Measurements from ENCODE around the gene MYCL. TPM values are rescaled to one million over a fixed set of nuclear protein-coding genes. Genes with fewer than 3 reads are reported as not detected.

MYCL gene
- total RNA-seq, 1 experiment from 2014 or later: 18.4 TPM

- H3K79me2 ChIP-seq (ENCODE audit: insufficient read depth, low read length): no peaks in the 10 kb centered on the region
- H3K79me1 ChIP-seq (ENCODE audit: insufficient read depth, low read depth, low read length, poor library complexity, severe bottlenecking): no peaks in the 10 kb centered on the region
- H3K56ac ChIP-seq (ENCODE audit: insufficient read length, low read depth, low read length): no peak overlapping the region
- H2BK15ac ChIP-seq (ENCODE audit: low read depth, low read length): no peak overlapping the region
- H2AK5ac ChIP-seq (ENCODE audit: insufficient read length, low read length): no peak overlapping the region
- no peaks in the 10 kb centered on the region for H3K27me3 ChIP-seq (ENCODE audit: insufficient read depth, low read length)
- peak overlapping the region; percentile 62 for H3K4me2 ChIP-seq (ENCODE audit: insufficient read depth, insufficient read length, low read length)
- peak overlapping the region; percentile 29; the same call in 1 of the 2 replicates for H3K14ac ChIP-seq (ENCODE audit: insufficient read depth, low read length)
- no peak overlapping the region for H2BK120ac ChIP-seq (ENCODE audit: low read depth, low read length, poor library complexity, severe bottlenecking)
- H3K27ac ChIP-seq (ENCODE audit: insufficient read length, low read depth, low read length): peak overlapping the region; percentile 92
- H2BK20ac ChIP-seq (ENCODE audit: low read depth, low read length, poor library complexity, severe bottlenecking): no peak overlapping the region
- H2BK5ac ChIP-seq (ENCODE audit: insufficient read length, low read length): no peak overlapping the region
- H4K8ac ChIP-seq (replicated peaks; ENCODE audit: insufficient read length, low read depth, low read length): no peak overlapping the region
- peak overlapping the region; percentile 83 for H3K18ac ChIP-seq (ENCODE audit: insufficient read length, low read depth, low read length)
- H3K4me3 Mint-ChIP-seq: peak overlapping the region; percentile 26 to 33
- no peak overlapping the region for H3K4ac ChIP-seq (ENCODE audit: low read depth, low read length)
- peaks cover 58 to 67% of the 10 kb centered on the region in 2 experiments for H3K4me1 Mint-ChIP-seq
- H3K27ac Mint-ChIP-seq: peak overlapping the region; percentile 80 to 98 (median 94)
- peaks cover 15% of the 10 kb centered on the region for H3K4me1 ChIP-seq (ENCODE audit: insufficient read depth, low read length)
- H3K9ac ChIP-seq (ENCODE audit: extremely low read depth, insufficient read length, low read length): no peak overlapping the region
- DNase-seq: peak; percentile 63
- H3K23me2 ChIP-seq (ENCODE audit: insufficient read length, low read depth, low read length, poor library complexity, severe bottlenecking): no peaks in the 10 kb centered on the region
- H3K36me3 Mint-ChIP-seq (ENCODE audit: insufficient read depth in 1 of 3, low read depth in 3 of 3): peaks cover 2 to 21% (median 7%) of the 10 kb centered on the region in 3 experiments; a peak in 5 of 7 replicates
- peak overlapping the region; percentile 26 for H2BK12ac ChIP-seq (ENCODE audit: insufficient read length, low read depth, low read length)
- H3K27me3 Mint-ChIP-seq (ENCODE audit: low read depth): no peaks in the 10 kb centered on the region
- H3K9me3 Mint-ChIP-seq: no peaks in the 10 kb centered on the region
- no peak overlapping the region for H3K23ac ChIP-seq (ENCODE audit: insufficient read length, low read depth, low read length)
- no CpG with 5 or more reads among the region's 6 CpGs for WGBS (ENCODE audit: extremely low coverage, insufficient read length, low lambda C conversion rate)
- no peaks in the 10 kb centered on the region for H4K20me1 ChIP-seq (ENCODE audit: control insufficient read depth, insufficient read depth, insufficient read length)
- H4K91ac ChIP-seq (ENCODE audit: insufficient read length, low read depth, low read length): no peak overlapping the region
- no peak for TF ChIP-seq CTCF (conservative IDR thresholded peaks at IDR 0.05)
- H4K5ac ChIP-seq (ENCODE audit: insufficient read length, low read depth, low read length): no peak overlapping the region
- no peak overlapping the region for H2AFZ ChIP-seq (ENCODE audit: low read length)
- peak overlapping the region; percentile 30 for H3T11ph ChIP-seq (ENCODE audit: low read length)
- H3K9me3 ChIP-seq (ENCODE audit: control insufficient read depth, low read depth, low read length): no peaks in the 10 kb centered on the region
Measured at GRCh38 chr1:39892601-39893595, 8.8 kb downstream of the MYCL start.
